GM23338 (cell line): ENCODE measurements around the gene NXN. TPM values are rescaled to one million over a fixed set of nuclear protein-coding genes. Genes with fewer than 3 reads are reported as not detected.

Source experiments
- ATAC-seq: fragments of 200-7000 bp; cut with Tn5 transposase; 3 replicates; pipeline ENCODE4 v1.9.1; 2020
- DNase-seq: peaks from one replicate; pipeline ENCODE4 v3.0.0-alpha.2; 2015; ENCODE audit warnings: low spot score
- H2AFZ ChIP-seq: fragments of 200-600 bp; sonication (generic); 2 replicates; pipeline ENCODE4 v1.8.0; 2016; ENCODE audit warnings: antibody characterized with exemption, mild to moderate bottlenecking, moderate library complexity
- H3F3A ChIP-seq: fragments of 200-600 bp; sonication (generic); replicated peaks from 2 replicates; pipeline ENCODE4 v1.8.0; 2017; ENCODE audit warnings: antibody characterized with exemption, mixed run types, low read depth
- H3K27ac ChIP-seq: fragments of 200-600 bp; sonication (generic); 2 replicates; pipeline ENCODE4 v1.6.1; 2016; ENCODE audit warnings: low read depth
- H3K27me3 ChIP-seq: fragments of 200-600 bp; sonication (generic); 2 replicates; pipeline ENCODE4 v1.8.0; 2016; ENCODE audit warnings: mild to moderate bottlenecking, mixed run types, moderate library complexity; ENCODE audit not compliant: insufficient read depth
- H3K36me3 ChIP-seq: fragments of 200-600 bp; sonication (generic); 2 replicates; pipeline ENCODE4 v1.8.0; 2016; ENCODE audit warnings: mild to moderate bottlenecking; ENCODE audit not compliant: insufficient read depth
- H3K4me1 ChIP-seq: fragments of 200-600 bp; sonication (generic); 2 replicates; pipeline ENCODE4 v1.8.0; 2016; ENCODE audit warnings: mild to moderate bottlenecking, moderate library complexity; ENCODE audit not compliant: insufficient read depth
- H3K4me2 ChIP-seq: fragments of 200-600 bp; sonication (generic); 2 replicates; pipeline ENCODE4 v1.7.1; 2017; ENCODE audit warnings: mixed run types
- H3K4me3 ChIP-seq: fragments of 200-600 bp; sonication (generic); 2 replicates; pipeline ENCODE4 v1.6.1; 2016; ENCODE audit warnings: mixed run types
- H3K79me2 ChIP-seq: fragments of 200-600 bp; sonication (generic); replicated peaks from 2 replicates; pipeline ENCODE4 v1.8.0; 2017; ENCODE audit warnings: mild to moderate bottlenecking; ENCODE audit not compliant: insufficient read depth
- H3K9me2 ChIP-seq: fragments of 200-600 bp; sonication (generic); 2 replicates; pipeline ENCODE4 v1.8.0; 2017; ENCODE audit not compliant: insufficient read depth
- H4K20me1 ChIP-seq: fragments of 200-600 bp; sonication (generic); replicated peaks from 2 replicates; pipeline ENCODE4 v1.8.0; 2017; ENCODE audit warnings: mild to moderate bottlenecking; ENCODE audit not compliant: insufficient read depth
- H3K27ac Mint-ChIP-seq: 2 replicates; pipeline ENCODE4 v1.8.0; 2020; ENCODE audit warnings: inconsistent platforms, mild to moderate bottlenecking, moderate library complexity, mixed read lengths
- H3K27me3 Mint-ChIP-seq: 3 replicates; pipeline ENCODE4 v1.8.0; 2022; ENCODE audit warnings: low read depth, mild to moderate bottlenecking, moderate library complexity, mixed read lengths, inconsistent platforms; ENCODE audit not compliant: insufficient read depth, poor library complexity
- H3K36me3 Mint-ChIP-seq: 3 replicates; pipeline ENCODE4 v1.8.0; 2021; ENCODE audit warnings: low read depth, mild to moderate bottlenecking, inconsistent platforms, moderate library complexity, mixed read lengths
- H3K4me1 Mint-ChIP-seq: 3 replicates; pipeline ENCODE4 v1.8.0; 2020; ENCODE audit warnings: mild to moderate bottlenecking, inconsistent platforms, mixed read lengths
- H3K4me3 Mint-ChIP-seq: 3 replicates; pipeline ENCODE4 v1.8.0; 2021; ENCODE audit warnings: moderate library complexity, mild to moderate bottlenecking, inconsistent platforms, mixed read lengths
- H3K9me3 Mint-ChIP-seq: 3 replicates; pipeline ENCODE4 v1.8.0; 2020; ENCODE audit warnings: moderate library complexity, mild to moderate bottlenecking, inconsistent platforms, mixed read lengths
- CREB1 ChIP-seq: fragments of 250-450 bp; sonication (Bioruptor Pico); IDR thresholded peaks from 2 replicates; pipeline ENCODE4 v1.5.0; 2020; ENCODE audit warnings: low read depth, mild to moderate bottlenecking, moderate library complexity
- EZH2 ChIP-seq: fragments of 200-600 bp; sonication (generic); IDR thresholded peaks from one replicate; pipeline ENCODE4 v1.8.0; 2017; ENCODE audit warnings: antibody characterized with exemption, mild to moderate bottlenecking, low read depth; ENCODE audit not compliant: unreplicated experiment
- EZH2phosphoT487 ChIP-seq: fragments of 200-600 bp; sonication (generic); IDR thresholded peaks from one replicate; pipeline ENCODE4 v1.8.1; 2018; ENCODE audit warnings: antibody characterized with exemption; ENCODE audit not compliant: unreplicated experiment
- JUNB ChIP-seq: IDR thresholded peaks from one replicate; pipeline ENCODE4 v1.6.1; 2016; ENCODE audit warnings: antibody characterized with exemption; ENCODE audit not compliant: unreplicated experiment
- POLR2AphosphoS5 ChIP-seq: IDR thresholded peaks from 2 replicates; pipeline ENCODE4 v1.6.1; 2016; ENCODE audit warnings: antibody characterized with exemption, low read depth
- STAT1 ChIP-seq: IDR thresholded peaks from one replicate; pipeline ENCODE4 v1.6.1; 2016; ENCODE audit warnings: antibody characterized with exemption; ENCODE audit not compliant: unreplicated experiment
- ZNF114 ChIP-seq: fragments of 250-450 bp; sonication (Bioruptor Pico); IDR thresholded peaks from 2 replicates; pipeline ENCODE4 v1.5.0; 2020; ENCODE audit warnings: mild to moderate bottlenecking, moderate library complexity
- ZNF331 ChIP-seq: fragments of 250-450 bp; sonication (Bioruptor Pico); IDR thresholded peaks from 2 replicates; pipeline ENCODE4 v1.5.0; 2020; ENCODE audit warnings: low read depth, mild to moderate bottlenecking, moderate library complexity
- polyA plus RNA-seq: library from polyadenylated mRNA; unstranded; fragments of >200 nt; fragmentation: Nextera tagmentation; extraction: Ambion mirVana; gene quantifications from 2 replicates; pipeline ENCODE4 v1.2.1, GENCODE V29; 2016
- total RNA-seq: library from RNA; depleted of rRNA; stranded (reverse); fragments of >200 nt; shearing (Covaris generic); gene quantifications from 2 replicates; pipeline ENCODE4 v1.2.3, GENCODE V29; 2014
- TF ChIP-seq, protein P1 (sequence below): fragments of 250-450 bp; sonication (Bioruptor Pico); IDR thresholded peaks from 2 replicates; pipeline ENCODE4 v1.5.0; 2020; ENCODE audit warnings: mild to moderate bottlenecking, moderate library complexity
- TF ChIP-seq, protein P2 (sequence below), 2 experiments: fragments of 200-600 bp in 1 of 2; sonication (generic) in 1 of 2; conservative IDR thresholded peaks; 2 replicates each; pipeline versions ENCODE4 v1.5.1 to v1.6.1; 2016 to 2017; ENCODE audit warnings: antibody characterized with exemption in 2 of 2, low read depth in 2 of 2, mild to moderate bottlenecking in 2 of 2, moderate library complexity in 1 of 2

Gene NXN
- total and polyA plus RNA-seq, 2 experiments from 2014 or later = 31.8 to 105 TPM

DNA sequence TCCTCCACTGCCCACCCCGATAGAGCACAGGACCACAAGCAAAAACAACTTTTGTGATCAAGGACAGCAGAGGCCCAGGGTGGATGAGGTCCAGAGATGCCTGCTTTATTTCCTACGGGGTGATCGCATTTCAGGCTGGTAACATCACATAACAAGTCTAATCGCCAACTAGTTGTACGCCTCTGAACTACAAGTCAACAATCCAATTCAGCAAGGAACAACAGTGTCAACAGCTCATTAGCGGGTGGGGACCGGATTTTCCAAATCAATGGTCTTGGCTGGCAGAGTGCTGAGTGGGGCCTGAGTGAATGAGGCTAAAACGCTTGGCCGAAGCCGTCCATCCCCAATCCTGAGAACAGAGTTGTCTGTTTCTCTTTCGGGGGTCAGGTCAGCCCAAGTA lies 180.3 kb downstream of the NXN start:
- Histone ChIP-seq H4K20me1 (no peaks in the 10 kb centered on the region; the same call in 1 of the 2 replicates), H3K9me2 (no peaks in the 10 kb centered on the region), H3F3A (0 out of 2 replicates have a peak, but pooled peaks cover 4% of the 10 kb centered on the region), H3K4me2 (no peak overlapping the region), H3K27me3 (no peaks in the 10 kb centered on the region), H2AFZ (no peak overlapping the region), H3K4me1 (no peaks in the 10 kb centered on the region), H3K36me3 (no peaks in the 10 kb centered on the region; the same call in 1 of the 2 replicates), H3K27ac (no peak overlapping the region), H3K79me2 (no peaks in the 10 kb centered on the region), H3K4me3 (no peak overlapping the region)
- DNase-seq = no peak
- Mint-ChIP-seq H3K36me3 (peaks cover 17% of the 10 kb centered on the region), H3K27ac (no peak overlapping the region), H3K4me1 (peaks cover 14% of the 10 kb centered on the region), H3K27me3 (peaks cover 24% of the 10 kb centered on the region), H3K9me3 (no peaks in the 10 kb centered on the region; the same call in 2 of the 3 replicates), H3K4me3 (no peak overlapping the region)
- TF ChIP-seq EZH2phosphoT487 (no peak), JUNB (no peak), EZH2 (no peak), CREB1 (CRISPR knock-in tag) (no peak), ZNF331 (CRISPR knock-in tag) (no peak), POLR2AphosphoS5 (no peak), ZNF114 (CRISPR knock-in tag) (no peak), STAT1 (no peak)
- TF ChIP-seq, protein P1, sequence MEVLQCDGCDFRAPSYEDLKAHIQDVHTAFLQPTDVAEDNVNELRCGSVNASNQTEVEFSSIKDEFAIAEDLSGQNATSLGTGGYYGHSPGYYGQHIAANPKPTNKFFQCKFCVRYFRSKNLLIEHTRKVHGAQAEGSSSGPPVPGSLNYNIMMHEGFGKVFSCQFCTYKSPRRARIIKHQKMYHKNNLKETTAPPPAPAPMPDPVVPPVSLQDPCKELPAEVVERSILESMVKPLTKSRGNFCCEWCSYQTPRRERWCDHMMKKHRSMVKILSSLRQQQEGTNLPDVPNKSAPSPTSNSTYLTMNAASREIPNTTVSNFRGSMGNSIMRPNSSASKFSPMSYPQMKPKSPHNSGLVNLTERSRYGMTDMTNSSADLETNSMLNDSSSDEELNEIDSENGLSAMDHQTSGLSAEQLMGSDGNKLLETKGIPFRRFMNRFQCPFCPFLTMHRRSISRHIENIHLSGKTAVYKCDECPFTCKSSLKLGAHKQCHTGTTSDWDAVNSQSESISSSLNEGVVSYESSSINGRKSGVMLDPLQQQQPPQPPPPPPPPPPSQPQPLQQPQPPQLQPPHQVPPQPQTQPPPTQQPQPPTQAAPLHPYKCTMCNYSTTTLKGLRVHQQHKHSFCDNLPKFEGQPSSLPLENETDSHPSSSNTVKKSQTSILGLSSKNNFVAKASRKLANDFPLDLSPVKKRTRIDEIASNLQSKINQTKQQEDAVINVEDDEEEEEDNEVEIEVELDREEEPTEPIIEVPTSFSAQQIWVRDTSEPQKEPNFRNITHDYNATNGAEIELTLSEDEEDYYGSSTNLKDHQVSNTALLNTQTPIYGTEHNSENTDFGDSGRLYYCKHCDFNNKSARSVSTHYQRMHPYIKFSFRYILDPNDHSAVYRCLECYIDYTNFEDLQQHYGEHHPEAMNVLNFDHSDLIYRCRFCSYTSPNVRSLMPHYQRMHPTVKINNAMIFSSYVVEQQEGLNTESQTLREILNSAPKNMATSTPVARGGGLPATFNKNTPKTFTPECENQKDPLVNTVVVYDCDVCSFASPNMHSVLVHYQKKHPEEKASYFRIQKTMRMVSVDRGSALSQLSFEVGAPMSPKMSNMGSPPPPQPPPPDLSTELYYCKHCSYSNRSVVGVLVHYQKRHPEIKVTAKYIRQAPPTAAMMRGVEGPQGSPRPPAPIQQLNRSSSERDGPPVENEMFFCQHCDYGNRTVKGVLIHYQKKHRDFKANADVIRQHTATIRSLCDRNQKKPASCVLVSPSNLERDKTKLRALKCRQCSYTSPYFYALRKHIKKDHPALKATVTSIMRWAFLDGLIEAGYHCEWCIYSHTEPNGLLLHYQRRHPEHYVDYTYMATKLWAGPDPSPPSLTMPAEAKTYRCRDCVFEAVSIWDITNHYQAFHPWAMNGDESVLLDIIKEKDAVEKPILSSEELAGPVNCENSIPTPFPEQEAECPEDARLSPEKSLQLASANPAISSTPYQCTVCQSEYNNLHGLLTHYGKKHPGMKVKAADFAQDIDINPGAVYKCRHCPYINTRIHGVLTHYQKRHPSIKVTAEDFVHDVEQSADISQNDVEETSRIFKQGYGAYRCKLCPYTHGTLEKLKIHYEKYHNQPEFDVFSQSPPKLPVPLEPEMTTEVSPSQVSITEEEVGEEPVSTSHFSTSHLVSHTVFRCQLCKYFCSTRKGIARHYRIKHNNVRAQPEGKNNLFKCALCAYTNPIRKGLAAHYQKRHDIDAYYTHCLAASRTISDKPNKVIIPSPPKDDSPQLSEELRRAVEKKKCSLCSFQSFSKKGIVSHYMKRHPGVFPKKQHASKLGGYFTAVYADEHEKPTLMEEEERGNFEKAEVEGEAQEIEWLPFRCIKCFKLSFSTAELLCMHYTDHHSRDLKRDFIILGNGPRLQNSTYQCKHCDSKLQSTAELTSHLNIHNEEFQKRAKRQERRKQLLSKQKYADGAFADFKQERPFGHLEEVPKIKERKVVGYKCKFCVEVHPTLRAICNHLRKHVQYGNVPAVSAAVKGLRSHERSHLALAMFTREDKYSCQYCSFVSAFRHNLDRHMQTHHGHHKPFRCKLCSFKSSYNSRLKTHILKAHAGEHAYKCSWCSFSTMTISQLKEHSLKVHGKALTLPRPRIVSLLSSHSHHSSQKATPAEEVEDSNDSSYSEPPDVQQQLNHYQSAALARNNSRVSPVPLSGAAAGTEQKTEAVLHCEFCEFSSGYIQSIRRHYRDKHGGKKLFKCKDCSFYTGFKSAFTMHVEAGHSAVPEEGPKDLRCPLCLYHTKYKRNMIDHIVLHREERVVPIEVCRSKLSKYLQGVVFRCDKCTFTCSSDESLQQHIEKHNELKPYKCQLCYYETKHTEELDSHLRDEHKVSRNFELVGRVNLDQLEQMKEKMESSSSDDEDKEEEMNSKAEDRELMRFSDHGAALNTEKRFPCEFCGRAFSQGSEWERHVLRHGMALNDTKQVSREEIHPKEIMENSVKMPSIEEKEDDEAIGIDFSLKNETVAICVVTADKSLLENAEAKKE (CRISPR knock-in tag) = no peak
- TF ChIP-seq, protein P2, sequence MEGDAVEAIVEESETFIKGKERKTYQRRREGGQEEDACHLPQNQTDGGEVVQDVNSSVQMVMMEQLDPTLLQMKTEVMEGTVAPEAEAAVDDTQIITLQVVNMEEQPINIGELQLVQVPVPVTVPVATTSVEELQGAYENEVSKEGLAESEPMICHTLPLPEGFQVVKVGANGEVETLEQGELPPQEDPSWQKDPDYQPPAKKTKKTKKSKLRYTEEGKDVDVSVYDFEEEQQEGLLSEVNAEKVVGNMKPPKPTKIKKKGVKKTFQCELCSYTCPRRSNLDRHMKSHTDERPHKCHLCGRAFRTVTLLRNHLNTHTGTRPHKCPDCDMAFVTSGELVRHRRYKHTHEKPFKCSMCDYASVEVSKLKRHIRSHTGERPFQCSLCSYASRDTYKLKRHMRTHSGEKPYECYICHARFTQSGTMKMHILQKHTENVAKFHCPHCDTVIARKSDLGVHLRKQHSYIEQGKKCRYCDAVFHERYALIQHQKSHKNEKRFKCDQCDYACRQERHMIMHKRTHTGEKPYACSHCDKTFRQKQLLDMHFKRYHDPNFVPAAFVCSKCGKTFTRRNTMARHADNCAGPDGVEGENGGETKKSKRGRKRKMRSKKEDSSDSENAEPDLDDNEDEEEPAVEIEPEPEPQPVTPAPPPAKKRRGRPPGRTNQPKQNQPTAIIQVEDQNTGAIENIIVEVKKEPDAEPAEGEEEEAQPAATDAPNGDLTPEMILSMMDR (conservative IDR thresholded peaks at IDR 0.05; ENCODE audit: low read depth in 2 of 2) = no peak
- no peak for ATAC-seq
